NCI-H2029 (cell line): ENCODE measurements around the gene NFKBIB.
"Not testable (repeated sequence)": the region's sequence is repeated elsewhere in the genome, so short reads cannot be mapped to it uniquely, and the experiment has no call there.

Experiments used
- DNase-seq: peaks from one replicate; lab custom pipeline; 2025; lab: John Stamatoyannopoulos, UW

Gene NFKBIB

DNA sequence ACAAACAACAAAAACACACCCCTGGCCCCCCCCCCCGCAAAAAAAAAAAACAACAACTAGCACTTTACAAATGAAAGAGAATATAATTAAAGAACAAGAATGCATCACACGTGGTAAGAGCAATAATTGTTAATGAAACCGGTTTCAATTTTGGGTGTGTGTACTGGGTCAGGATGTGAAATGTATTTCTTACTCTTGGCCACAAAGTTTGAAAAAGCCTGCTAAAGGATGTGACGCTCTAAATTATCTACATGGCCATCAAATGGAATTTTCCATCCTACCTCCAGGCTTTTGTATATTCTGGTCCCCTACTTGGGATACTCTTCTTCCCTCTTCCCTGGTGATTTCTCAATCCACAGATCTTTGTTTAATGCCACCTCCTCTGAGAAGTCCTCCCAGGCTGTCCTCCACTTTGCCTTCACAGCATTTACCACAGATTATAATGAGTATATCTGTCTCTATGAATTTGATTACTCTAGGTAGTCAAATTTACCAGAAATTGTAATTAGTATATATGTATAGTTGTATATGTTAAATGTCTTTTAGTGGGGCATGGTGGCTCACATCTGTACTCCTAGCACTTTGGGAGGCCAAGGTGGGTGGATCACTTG is 28.7 kb downstream of the NFKBIB start:
- no peak for DNase-seq

- peak; percentile 90 for DNase-seq
Measured at GRCh38 chr19:38929929-38930775, 30.4 kb downstream of the NFKBIB start, which contains the start of gene SARS2. Gene SARS2 (minus strand): TSS chr19:38930763. CDS start chr19:38930736, 27 bp downstream.

DNA sequence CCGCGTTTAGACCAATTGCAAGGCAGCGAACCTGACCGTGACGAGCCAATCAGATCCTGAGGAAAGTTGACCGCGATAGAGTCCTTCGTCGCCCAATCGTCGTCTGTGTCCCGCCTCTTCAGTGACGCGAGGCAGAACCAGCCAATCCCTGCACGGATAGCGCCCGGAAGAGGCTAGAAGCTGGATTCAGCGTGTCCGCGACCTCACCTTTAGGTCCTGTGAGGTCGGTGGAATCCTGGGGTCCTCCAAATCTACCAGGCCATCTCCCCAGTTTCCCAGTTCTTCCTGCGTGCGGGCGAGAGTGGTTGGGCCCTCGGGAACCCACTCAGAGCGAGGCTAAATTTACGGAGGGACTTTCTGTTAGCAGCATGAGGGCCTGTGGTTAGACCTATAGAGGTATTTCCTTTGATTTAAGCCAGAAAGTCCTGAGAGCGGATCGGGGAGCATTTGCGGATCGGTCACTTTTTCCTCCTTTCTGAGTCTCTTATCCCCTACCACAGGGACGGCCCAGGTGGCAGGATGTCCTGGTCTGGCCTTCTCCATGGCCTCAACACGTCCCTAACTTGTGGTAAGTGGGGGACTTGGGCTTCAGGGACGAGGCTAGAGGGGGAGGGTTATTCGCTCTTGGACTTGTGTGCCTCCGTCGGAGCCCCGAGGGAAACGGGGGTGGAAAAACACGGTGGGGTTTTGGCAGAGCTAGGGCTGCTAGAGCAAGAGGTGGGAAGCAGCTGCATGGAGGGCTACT is 31.2 kb downstream of the NFKBIB start, which contains the start of gene MRPS12:
MRPS12 (plus strand) TSS at position 169 of the 745 bp plus-strand sequence; CDS start at position 520, 351 bp downstream.
- DNase-seq, result peak; percentile 98

- no peak for DNase-seq
Measured at GRCh38 chr19:38931521-38931793, 31.7 kb downstream of the NFKBIB start.

- no peak for DNase-seq
Measured at GRCh38 chr19:38932425-38933179, 32.8 kb downstream of the NFKBIB start.

GRCh38 chr19:38933544-38933943 is 33.8 kb downstream of the NFKBIB start:
- DNase-seq, result no peak

GRCh38 chr19:38939957-38940356 is 40.2 kb downstream of the NFKBIB start:
- no peak for DNase-seq

- not testable (repeated sequence) for DNase-seq
Measured at GRCh38 chr19:38941466-38941865, 41.7 kb downstream of the NFKBIB start.

GRCh38 chr19:38941979-38942378 is 42.2 kb downstream of the NFKBIB start:
- DNase-seq, result no peak

GRCh38 chr19:38942471-38943181 is 42.9 kb downstream of the NFKBIB start:
- no peak for DNase-seq

GRCh38 chr19:38944981-38945506 is 45.3 kb downstream of the NFKBIB start:
- DNase-seq, result no peak

- DNase-seq, result no peak
Measured at GRCh38 chr19:38945562-38946228, 45.9 kb downstream of the NFKBIB start.

GRCh38 chr19:38946229-38947010 is 46.7 kb downstream of the NFKBIB start:
- DNase-seq, result no peak

DNA sequence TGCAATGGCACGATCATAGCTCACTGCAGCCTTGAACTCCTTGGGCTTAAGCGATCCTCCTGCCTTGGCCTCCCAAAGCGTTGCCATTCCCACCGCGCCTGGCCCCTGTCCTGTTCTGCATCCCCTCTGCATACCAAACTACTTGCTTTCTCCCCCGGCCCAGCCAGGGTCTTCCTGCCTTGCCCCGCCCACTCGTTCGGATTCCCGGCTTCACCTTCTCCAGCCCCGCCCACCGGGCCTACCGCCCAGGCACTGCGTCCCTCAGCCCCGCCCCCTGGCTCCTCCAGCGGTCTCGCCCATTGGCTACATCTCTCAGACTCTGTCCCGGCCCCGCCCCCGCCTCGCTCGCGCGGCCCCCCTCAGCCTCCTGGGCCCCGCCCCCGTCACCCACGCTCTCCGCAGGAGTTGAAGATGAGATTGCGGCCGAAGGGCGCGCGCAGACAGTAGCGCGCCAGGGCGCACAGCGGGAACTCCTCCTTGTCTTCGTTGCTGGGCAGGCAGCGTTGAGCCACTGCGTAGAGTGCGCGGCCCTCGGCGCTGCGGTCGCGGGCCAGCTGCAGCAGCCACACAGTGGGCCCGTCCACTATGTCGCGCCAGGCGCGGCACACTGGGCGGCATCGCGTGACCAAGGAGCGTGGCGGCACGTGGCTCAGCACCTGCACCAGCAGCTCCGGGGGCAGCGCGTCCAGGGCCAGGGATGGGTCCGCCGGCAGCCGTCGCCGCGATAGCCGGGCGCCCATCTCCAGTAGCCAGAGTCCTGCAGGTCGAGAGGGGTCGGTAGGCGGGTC is 50.0 kb downstream of the NFKBIB start:
- peak; percentile 89 for DNase-seq

- DNase-seq, result no peak
Measured at GRCh38 chr19:38951187-38951586, 51.4 kb downstream of the NFKBIB start.

DNA sequence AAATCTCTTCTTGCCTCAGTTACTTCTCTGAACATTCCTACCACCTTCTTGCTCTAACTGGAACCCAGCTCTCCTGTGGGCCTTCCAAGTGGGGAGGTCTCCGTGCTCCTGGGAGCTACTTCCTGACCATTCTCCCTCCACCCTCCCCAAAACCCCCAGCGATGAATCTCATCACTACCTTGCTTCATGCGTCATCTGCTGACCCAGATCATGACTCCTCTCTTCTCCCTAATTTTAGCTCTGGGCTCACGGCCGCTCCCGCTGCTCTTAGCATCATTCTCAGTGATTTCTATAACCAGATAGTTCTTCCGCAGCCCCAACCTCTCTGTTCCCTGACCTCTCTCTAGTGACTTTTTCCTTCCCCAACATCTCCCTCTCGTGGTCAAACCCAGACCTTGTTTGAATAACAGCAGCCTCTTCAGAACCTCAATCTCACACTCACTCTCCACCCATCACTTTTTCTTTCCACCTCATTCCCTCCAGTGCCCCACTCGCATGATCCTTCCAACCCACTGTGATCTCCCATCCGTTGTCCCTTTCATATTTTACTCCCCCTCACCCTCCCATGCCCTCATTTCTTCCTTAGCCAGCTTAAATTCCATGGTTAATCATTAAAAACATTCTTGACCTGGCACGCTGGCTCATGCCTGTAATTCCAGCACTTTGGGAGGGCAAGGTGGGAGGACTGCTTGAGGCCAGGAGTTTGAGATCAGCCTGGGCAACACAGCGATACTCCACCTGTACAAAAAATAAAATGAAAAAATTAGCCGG is 52.8 kb downstream of the NFKBIB start:
- peak; percentile 40 for DNase-seq

DNA sequence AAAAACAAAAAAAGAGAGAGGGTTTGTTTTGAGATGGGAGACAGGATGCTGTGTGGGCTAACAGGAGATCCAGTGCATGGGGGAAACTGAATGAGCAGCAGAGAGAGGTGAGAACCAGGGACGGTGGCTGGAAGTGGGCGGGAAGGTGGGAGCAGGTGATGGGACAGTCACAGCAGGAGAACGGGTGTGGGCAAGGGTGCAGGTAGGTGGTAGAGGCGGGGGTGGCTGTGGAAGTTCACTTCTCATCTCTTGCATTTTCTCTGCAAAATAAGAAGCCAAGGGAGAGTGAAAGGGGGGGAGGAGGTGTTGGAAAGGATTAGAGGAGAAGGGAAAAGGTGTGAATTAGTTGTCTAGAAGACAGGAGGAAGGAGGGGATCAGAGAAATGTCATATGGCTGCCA is 53.9 kb downstream of the NFKBIB start:
- DNase-seq, result no peak

GRCh38 chr19:38956264-38956663 is 56.5 kb downstream of the NFKBIB start:
- no peak for DNase-seq
